IMR-90 (cell line): ENCODE results near the gene CEBPG.

Source experiments
- BHLHE40 ChIP-seq: fragments of 150-350 bp; IDR thresholded peaks from 2 replicates; pipeline ENCODE4 v1.6.1; 2016; ENCODE audit warnings: mild to moderate bottlenecking, low read depth, low read length
- CEBPB ChIP-seq: IDR thresholded peaks from 2 replicates; pipeline ENCODE4 v1.6.1; 2012; ENCODE audit warnings: low read depth, low read length, improper control_type of control experiment
- CHD1 ChIP-seq: IDR thresholded peaks from 2 replicates; pipeline ENCODE4 v1.6.1; 2012; ENCODE audit warnings: low read depth, low read length, improper control_type of control experiment
- CTCF ChIP-seq: conservative IDR thresholded peaks from 2 replicates; pipeline ENCODE4 v1.5.1; 2012; ENCODE audit warnings: mild to moderate bottlenecking, low read depth, low read length, improper control_type of control experiment
- ELK1 ChIP-seq: fragments of 150-350 bp; IDR thresholded peaks from 2 replicates; pipeline ENCODE4 v1.6.1; 2016; ENCODE audit warnings: low read depth, mild to moderate bottlenecking, low read length, moderate library complexity, borderline replicate concordance
- FOS ChIP-seq: fragments of 150-350 bp; IDR thresholded peaks from 2 replicates; pipeline ENCODE4 v1.6.1; 2016; ENCODE audit warnings: low read depth, low read length
- MAFK ChIP-seq: IDR thresholded peaks from 2 replicates; pipeline ENCODE4 v1.6.1; 2012; ENCODE audit warnings: low read depth, low read length, improper control_type of control experiment
- MXI1 ChIP-seq: IDR thresholded peaks from 2 replicates; pipeline ENCODE4 v1.6.1; 2012; ENCODE audit warnings: low read depth, mild to moderate bottlenecking, low read length, moderate library complexity, borderline replicate concordance
- POLR2A ChIP-seq: IDR thresholded peaks from 2 replicates; pipeline ENCODE4 v1.6.1; 2012; ENCODE audit warnings: mild to moderate bottlenecking, low read depth, low read length
- RCOR1 ChIP-seq: IDR thresholded peaks from 2 replicates; pipeline ENCODE4 v1.6.1; 2012; ENCODE audit warnings: mild to moderate bottlenecking, low read length, improper control_type of control experiment; ENCODE audit not compliant: insufficient replicate concordance
- RFX5 ChIP-seq: IDR thresholded peaks from 2 replicates; pipeline ENCODE4 v1.8.0; 2012; ENCODE audit warnings: low read depth, mild to moderate bottlenecking, low read length, moderate library complexity
- SMC3 ChIP-seq: fragments of 150-350 bp; IDR thresholded peaks from 2 replicates; pipeline ENCODE4 v1.6.1; 2016; ENCODE audit warnings: low read depth, mild to moderate bottlenecking, antibody characterized with exemption, low read length, moderate library complexity

DNA sequence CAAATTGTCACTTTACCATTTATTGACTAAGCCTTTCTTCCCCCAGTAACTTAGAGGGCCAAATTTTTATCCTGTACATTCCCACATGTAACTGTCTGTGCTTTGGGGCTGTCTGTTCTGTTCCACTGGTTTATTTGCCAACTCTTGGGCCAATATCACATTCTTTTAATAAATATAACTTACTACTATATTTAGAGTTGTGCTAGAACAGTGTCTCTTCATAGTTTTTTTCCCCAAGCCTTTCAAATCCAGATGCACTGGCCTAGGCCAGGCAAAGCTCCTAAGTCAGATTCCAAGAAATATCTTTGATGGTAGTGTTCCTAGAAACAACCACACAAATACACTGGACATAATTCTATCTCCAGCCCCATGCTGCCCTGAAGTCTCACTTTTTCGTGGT lies 16.0 kb upstream of the CEBPG start:
- TF ChIP-seq CTCF (no peak), POLR2A (no peak), FOS (no peak), RFX5 (no peak), RCOR1 (no peak), CEBPB (no peak), SMC3 (no peak), BHLHE40 (no peak), MXI1 (no peak), ELK1 (no peak), CHD1 (no peak), MAFK (no peak)
